Muscle of leg (tissue), 11 donors: ENCODE data around the gene KIF2C. TPM values are rescaled to one million over a fixed set of nuclear protein-coding genes. Genes with fewer than 3 reads are reported as not detected.
A peak's percentile ranks its signal among the peaks of the same experiment; 100 is the strongest.
"Not testable (repeated sequence)": the region's sequence is repeated elsewhere in the genome, so short reads cannot be mapped to it uniquely, and the experiment has no call there.

ENCODE experiments used
- DNase-seq: peaks from one replicate; pipeline ENCODE4 v3.0.0; 2013
- H3K27ac ChIP-seq: one replicate; pipeline ENCODE4 v1.5.1; 2013; ENCODE audit warnings: mild to moderate bottlenecking, low read length, control low read depth
- H3K27me3 ChIP-seq: one replicate; pipeline ENCODE4 v1.6.1; 2013; ENCODE audit warnings: low read length; ENCODE audit not compliant: control insufficient read depth, insufficient read depth
- H3K36me3 ChIP-seq: one replicate; pipeline ENCODE4 v1.6.1; 2013; ENCODE audit warnings: low read length; ENCODE audit not compliant: control insufficient read depth, insufficient read depth
- H3K4me1 ChIP-seq: one replicate; pipeline ENCODE4 v1.6.1; 2013; ENCODE audit warnings: low read length; ENCODE audit not compliant: control insufficient read depth, insufficient read depth
- H3K4me3 ChIP-seq: one replicate; pipeline ENCODE4 v1.5.1; 2013; ENCODE audit warnings: low read length, control low read depth
- H3K9me3 ChIP-seq: replicated peaks from 2 replicates; pipeline ENCODE4 v1.6.1; 2013; ENCODE audit warnings: low read depth, low read length; ENCODE audit not compliant: control insufficient read depth
- WGBS: methylation state at CpG from one replicate; pipeline ENCODE4 v1.1.5; 2013; ENCODE audit warnings: missing lambda C conversion rate; ENCODE audit not compliant: insufficient coverage; 5-methylcytosine and 5-hydroxymethylcytosine counted together
- polyA plus RNA-seq, 8 donors: library from polyadenylated mRNA; unstranded; fragments of 120-200 nt; gene quantifications; one replicate each; pipeline versions ENCODE4 v1.2.1 to v1.2.3, GENCODE V29; 2013; ENCODE audit warnings: inconsistent platforms in 1 of 8, low replicate concordance in 1 of 8; ENCODE audit not compliant: insufficient read length in 8 of 8, insufficient read depth in 1 of 8
- total RNA-seq: library from RNA; stranded (reverse); fragments of 120-200 nt; gene quantifications from one replicate; pipeline ENCODE4 v1.2.4, GENCODE V29; 2013

KIF2C gene
- total and polyA plus RNA-seq, 9 donors = 9.2 to 18.2 (median 13.0) TPM

DNA sequence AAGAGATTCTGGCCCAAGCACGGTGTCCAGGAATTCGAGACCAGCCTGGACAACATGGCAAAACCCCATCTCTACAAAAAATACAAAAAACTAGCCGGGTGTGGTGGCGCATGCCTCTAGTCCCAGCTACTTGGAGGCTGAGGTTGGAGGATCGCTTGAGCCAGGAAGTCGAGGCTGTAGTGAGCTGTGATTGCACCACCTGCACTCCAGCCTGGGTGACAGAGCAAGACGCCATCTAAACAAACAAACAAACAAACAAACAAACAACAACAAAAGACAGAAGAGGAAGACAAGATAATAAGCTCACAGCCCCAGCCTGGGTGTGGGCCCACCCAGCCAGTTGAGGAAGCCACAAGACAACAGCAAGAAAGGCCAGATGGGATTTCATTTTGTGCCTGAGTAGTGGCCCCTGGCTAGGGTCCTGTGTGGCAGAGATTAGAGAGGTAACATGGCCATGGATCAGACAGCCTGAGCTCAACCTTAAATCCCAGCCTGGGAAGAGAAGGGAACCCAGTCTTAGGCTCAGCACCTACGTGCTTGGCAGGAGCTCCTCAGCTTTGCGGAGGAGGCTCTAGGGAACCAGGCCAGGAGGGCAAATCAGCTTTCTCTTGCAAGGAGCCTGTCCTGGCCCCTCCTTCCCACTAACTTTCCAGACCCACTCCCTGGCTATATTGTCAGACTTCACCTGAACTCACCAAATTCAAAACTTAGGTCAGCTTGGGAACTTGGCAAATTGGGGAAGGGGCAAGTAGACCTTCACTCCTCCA lies 53.3 kb downstream of the KIF2C start:
- H3K27ac ChIP-seq = no peak overlapping the region
- no peak overlapping the region for H3K4me3 ChIP-seq
- H3K27me3 ChIP-seq = no peaks in the 10 kb centered on the region
- WGBS = 93% methylated on average over 3 of the region's 9 CpGs
- no peaks in the 10 kb centered on the region for H3K36me3 ChIP-seq
- no peak for DNase-seq
- H3K9me3 ChIP-seq = no peaks in the 10 kb centered on the region
- no peaks in the 10 kb centered on the region for H3K4me1 ChIP-seq

DNA sequence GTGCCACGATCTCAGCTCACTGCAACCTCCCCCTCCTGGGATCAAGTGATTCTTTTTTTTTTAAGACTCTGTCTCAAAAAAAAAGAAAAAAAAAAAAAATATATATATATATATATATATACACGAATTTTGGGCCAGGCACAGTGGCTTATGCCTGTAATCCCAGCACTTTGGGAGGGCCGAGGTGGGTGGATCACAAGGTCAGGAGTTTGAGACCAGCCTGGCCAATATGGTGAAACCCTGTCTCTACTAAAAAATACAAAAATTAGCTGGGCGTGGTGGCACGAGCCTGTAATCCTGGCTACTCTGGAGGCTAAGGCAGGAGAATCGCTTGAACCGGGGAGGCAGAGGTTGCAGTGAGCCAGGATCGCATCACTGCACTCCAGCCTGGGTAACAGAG lies 58.2 kb downstream of the KIF2C start:
- H3K36me3 ChIP-seq, H3K9me3 ChIP-seq, H3K27ac ChIP-seq, H3K27me3 ChIP-seq, DNase-seq, H3K4me3 ChIP-seq: not testable (repeated sequence)
- no CpG with 5 or more reads among the region's 8 CpGs for WGBS
- peaks cover 30% of the 10 kb centered on the region for H3K4me1 ChIP-seq

DNA sequence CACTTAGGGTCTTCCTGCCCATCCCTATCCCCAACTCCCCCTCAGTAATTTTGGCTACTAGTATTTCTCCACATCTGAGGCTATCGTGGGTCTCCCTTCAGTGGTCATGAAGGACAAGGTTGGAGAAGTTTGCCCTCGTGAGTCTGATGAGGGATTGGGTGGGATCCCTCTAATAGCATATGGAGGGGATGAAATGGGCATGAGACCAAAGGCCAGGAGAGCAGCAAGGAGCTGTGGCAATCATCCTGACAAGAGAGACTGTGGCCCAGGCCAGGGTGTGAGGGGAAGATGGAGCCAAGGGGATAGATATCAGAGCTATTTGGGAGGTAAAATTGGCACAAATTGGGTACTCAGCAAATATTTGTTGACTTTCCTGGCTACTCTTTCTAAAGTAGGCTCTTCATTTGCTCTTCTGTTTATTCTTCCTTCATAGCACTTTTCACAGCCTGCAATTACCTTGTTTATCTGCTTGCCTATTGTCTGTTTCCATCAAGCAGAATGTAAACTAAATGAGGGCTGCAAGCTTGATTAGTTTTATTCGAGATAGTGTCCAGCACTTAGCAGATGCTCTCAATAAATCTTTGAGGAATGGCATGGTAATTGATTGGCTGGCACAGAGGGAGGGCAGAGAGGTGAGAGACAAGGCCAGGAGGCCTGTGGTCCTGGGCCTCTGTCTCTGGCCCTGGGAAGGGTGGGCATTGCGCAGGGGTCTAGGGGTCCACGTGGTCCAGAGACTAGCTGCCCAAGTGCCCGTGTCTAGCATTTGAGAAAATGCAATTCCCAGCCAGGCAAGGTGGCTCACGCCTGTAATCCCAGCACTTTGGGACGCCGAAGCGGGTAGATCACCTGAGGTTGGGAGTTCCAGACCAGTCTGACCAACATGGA lies 59.1 kb downstream of the KIF2C start:
- Histone ChIP-seq H3K27ac (no peak overlapping the region), H3K27me3 (no peaks in the 10 kb centered on the region), H3K4me3 (no peak overlapping the region), H3K9me3 (no peaks in the 10 kb centered on the region), H3K36me3 (peaks cover 16% of the 10 kb centered on the region), H3K4me1 (peaks cover 38% of the 10 kb centered on the region)
- 86% methylated on average over 9 of the region's 10 CpGs for WGBS
- DNase-seq = no peak

DNA sequence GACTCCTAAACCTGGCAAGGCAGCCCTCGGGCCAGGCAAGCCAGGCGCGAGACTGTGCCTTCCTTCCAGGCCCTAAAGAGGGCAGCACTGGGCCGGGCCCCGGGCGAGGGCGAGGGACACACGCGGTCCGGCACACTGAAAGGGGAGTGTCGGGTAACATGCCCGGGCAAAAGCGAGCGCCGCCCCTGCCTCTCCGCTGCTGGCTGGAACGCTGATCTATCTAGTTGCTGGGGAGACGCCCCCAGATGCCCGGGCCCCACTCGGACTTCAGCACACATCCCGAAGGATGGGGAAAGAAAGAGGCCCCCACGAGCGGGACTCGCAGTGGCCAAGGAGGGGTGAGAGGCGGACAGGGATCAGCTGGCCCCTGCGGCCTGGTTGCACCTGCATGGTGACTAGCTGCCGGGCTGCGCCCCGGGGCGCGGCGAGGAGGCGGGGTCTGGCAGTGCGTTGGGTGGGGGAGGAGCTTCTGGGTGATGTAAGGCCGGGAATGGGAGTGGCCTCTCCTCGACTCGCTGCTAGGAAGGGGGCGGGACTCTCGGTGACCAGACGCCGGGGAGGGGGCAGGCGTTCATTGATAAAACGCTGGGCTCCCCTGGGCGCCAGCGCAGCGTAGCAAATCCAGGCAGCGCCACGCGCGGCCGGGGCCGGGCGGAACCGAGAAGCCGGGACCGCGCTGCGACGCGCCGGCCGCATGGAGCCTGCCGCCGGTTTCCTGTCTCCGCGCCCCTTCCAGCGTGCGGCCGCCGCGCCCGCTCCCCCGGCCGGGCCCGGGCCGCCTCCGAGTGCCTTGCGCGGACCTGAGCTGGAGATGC lies 60.3 kb downstream of the KIF2C start, which contains the start of gene PLK3:
Gene PLK3, plus strand, starts transcription at position 608 of the 815 bp plus-strand sequence. Its CDS starts 87 bp downstream, at position 695.
- H3K36me3 ChIP-seq = peaks cover 28% of the 10 kb centered on the region
- H3K27me3 ChIP-seq = no peaks in the 10 kb centered on the region
- no peaks in the 10 kb centered on the region for H3K9me3 ChIP-seq
- under 1% methylated on average over 78 of the region's 79 CpGs for WGBS
- peak; percentile 99 for DNase-seq
- H3K27ac ChIP-seq = peak within 1 kb of the TSS; percentile 100
- peak within 1 kb of the TSS; percentile 94 for H3K4me3 ChIP-seq
- H3K4me1 ChIP-seq = peaks cover 46% of the 10 kb centered on the region

DNA sequence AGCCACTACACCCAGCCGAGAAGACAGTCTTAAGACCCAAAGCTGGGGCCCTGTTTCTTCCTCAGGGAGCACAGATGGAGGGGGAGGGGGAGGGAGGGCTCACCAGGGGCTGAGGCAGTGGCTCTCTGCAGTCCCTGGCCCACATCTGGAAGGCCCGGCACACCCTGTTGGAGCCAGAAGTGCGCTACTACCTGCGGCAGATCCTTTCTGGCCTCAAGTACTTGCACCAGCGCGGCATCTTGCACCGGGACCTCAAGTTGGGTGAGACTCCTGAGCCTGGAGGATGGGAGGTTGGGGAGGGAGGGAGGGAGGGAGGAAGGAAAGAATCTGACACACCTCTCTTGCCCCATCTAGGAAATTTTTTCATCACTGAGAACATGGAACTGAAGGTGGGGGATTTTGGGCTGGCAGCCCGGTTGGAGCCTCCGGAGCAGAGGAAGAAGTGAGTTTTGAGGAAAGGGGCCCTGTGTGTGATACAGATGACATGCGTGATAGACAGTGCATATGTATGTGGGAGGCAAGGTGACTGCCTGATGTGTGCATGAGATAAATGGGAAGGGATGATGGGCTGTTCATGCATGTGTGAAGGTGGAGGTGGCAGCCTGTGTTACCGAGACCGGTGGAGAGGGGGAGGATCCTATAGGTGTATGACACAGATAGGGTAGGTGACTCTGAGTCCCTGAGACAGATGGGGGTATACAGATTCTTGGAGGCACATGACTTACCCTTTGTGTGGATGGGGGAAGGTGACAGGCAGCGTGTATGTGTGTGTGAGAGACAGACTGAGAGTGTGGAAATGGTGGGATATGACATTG lies 62.1 kb downstream of the KIF2C start:
- H3K36me3 ChIP-seq = peaks cover 42% of the 10 kb centered on the region
- DNase-seq = no peak
- H3K4me3 ChIP-seq = peak overlapping the region; percentile 31
- peaks cover 60% of the 10 kb centered on the region for H3K4me1 ChIP-seq
- WGBS = 41% methylated on average over 9 of the region's 13 CpGs
- no peaks in the 10 kb centered on the region for H3K27me3 ChIP-seq
- peak overlapping the region; percentile 90 for H3K27ac ChIP-seq
- H3K9me3 ChIP-seq = no peaks in the 10 kb centered on the region

DNA sequence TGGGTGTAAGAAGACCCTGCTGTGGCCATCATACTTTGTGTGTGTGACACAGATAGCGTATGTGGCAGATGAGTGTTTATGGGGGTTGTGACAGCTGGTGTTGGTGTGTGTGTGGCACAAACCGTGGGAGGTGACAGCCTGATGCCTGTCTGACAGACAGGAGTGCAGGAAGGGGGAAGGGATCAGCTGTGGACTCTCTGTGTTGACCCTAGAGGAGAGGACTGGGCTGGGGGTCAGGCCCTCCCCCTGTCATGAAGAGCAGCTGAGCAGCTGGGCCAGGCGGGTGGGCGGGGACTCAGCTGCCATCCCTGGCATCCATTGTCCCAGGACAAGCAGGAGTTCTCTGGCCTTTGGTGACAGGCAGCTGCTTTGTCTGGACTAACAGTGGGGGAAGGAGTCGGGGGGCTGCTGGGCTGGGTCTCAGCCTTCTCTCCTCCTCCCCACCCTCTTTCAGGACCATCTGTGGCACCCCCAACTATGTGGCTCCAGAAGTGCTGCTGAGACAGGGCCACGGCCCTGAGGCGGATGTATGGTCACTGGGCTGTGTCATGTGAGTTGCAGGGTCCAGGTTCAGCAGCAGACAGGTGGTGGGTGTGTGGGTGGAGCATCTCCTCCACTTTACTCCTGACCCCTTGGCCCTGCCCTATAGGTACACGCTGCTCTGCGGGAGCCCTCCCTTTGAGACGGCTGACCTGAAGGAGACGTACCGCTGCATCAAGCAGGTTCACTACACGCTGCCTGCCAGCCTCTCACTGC lies 62.8 kb downstream of the KIF2C start:
- 82% methylated on average over 8 of the region's 13 CpGs for WGBS
- peaks cover 68% of the 10 kb centered on the region for H3K4me1 ChIP-seq
- peak overlapping the region; percentile 31 for H3K4me3 ChIP-seq
- H3K27ac ChIP-seq = peak overlapping the region; percentile 90
- H3K27me3 ChIP-seq = no peaks in the 10 kb centered on the region
- peak; percentile 76 for DNase-seq
- H3K9me3 ChIP-seq = no peaks in the 10 kb centered on the region
- H3K36me3 ChIP-seq = peaks cover 46% of the 10 kb centered on the region

DNA sequence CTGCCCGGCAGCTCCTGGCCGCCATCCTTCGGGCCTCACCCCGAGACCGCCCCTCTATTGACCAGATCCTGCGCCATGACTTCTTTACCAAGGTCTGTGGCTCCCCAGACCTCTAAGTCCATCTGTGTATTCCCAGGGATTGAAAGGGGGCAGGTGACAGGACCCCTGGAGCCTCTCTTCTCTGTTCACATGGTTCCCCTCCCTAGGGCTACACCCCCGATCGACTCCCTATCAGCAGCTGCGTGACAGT lies 63.4 kb downstream of the KIF2C start:
- Histone ChIP-seq H3K27ac (peak overlapping the region; percentile 90), H3K4me3 (no peak overlapping the region)

DNA sequence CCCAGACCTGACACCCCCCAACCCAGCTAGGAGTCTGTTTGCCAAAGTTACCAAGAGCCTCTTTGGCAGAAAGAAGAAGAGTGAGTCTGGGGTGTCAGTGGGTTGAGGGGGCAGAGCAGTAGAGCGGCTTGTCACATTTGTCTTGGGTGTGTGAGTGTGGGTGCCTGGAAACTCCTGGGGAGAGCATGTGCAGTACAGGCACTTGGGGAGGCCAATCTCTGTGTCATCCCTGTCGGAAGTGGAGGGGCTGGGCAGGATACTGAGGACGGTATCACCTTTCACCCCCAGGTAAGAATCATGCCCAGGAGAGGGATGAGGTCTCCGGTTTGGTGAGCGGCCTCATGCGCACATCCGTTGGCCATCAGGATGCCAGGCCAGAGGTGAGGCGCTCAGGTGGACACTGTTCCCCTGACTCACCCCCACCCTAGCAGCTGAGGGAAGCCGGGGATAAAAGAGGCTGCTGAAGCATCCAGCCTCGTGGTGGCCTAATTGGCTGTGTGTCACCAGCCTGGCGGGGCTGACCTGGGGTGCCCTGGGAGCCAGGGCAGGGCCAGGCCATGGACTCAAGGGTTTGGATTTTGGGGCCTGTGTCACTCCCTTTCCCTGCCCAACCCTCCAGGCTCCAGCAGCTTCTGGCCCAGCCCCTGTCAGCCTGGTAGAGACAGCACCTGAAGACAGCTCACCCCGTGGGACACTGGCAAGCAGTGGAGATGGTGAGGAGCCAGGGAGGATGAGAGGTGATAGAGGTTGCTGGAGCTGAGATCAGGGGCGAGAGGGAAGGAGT lies 63.9 kb downstream of the KIF2C start:
- H3K4me1 ChIP-seq = peaks cover 78% of the 10 kb centered on the region
- H3K9me3 ChIP-seq = no peaks in the 10 kb centered on the region
- DNase-seq = no peak
- WGBS = 79% methylated on average over 6 of the region's 13 CpGs
- H3K27me3 ChIP-seq = no peaks in the 10 kb centered on the region
- no peak overlapping the region for H3K4me3 ChIP-seq
- H3K36me3 ChIP-seq = peaks cover 46% of the 10 kb centered on the region
- H3K27ac ChIP-seq = peak overlapping the region; percentile 90

More for the DNA sequence above, 63.4 kb downstream of the KIF2C start:
- Histone ChIP-seq H3K27me3 (no peaks in the 10 kb centered on the region), H3K36me3 (peaks cover 46% of the 10 kb centered on the region), H3K9me3 (no peaks in the 10 kb centered on the region), H3K4me1 (peaks cover 73% of the 10 kb centered on the region)
- no peak for DNase-seq
- 87% methylated on average over 6 of the region's 9 CpGs for WGBS
